Measurements from ENCODE around the gene PPP1R1A.

PPP1R1A gene

GRCh38 chr12:54590978-54591591 lies 2.6 kb upstream of the PPP1R1A start:
- Histone ChIP-seq H3K9me3 (no peaks in the 10 kb centered on the region), H3K36me3 (no peaks in the 10 kb centered on the region), H3K4me3 (ENCODE audit: low read depth, low read length) (no peak overlapping the region), H3K27me3 (peaks cover 50% of the 10 kb centered on the region), H3K4me1 (no peaks in the 10 kb centered on the region)
- TF ChIP-seq CTCF (IDR thresholded peaks at IDR 0.05; ENCODE audit: low read depth, low read length), result no peak
- no peak for DNase-seq

- Histone ChIP-seq H3K36me3 (no peaks in the 10 kb centered on the region), H3K4me3 (ENCODE audit: low read depth, low read length) (no peak overlapping the region), H3K4me1 (no peaks in the 10 kb centered on the region), H3K27me3 (peaks cover 57% of the 10 kb centered on the region), H3K9me3 (no peaks in the 10 kb centered on the region)
- DNase-seq, result no peak
- no peak for TF ChIP-seq CTCF (IDR thresholded peaks at IDR 0.05; ENCODE audit: low read depth, low read length)
Observed at GRCh38 chr12:54589964-54590363, 1.5 kb upstream of the PPP1R1A start.

- DNase-seq, result no peak
- no peak overlapping the region for H3K4me3 ChIP-seq (ENCODE audit: low read depth, low read length)
- no peaks in the 10 kb centered on the region for H3K36me3 ChIP-seq
- peaks cover 66% of the 10 kb centered on the region for H3K27me3 ChIP-seq
- H3K9me3 ChIP-seq, result no peaks in the 10 kb centered on the region
- no peaks in the 10 kb centered on the region for H3K4me1 ChIP-seq
- no peak for TF ChIP-seq CTCF (IDR thresholded peaks at IDR 0.05; ENCODE audit: low read depth, low read length)
Observed at GRCh38 chr12:54588890-54589267, 420 bp upstream of the PPP1R1A start.

- Histone ChIP-seq H3K27me3 (peaks cover 68% of the 10 kb centered on the region), H3K4me3 (ENCODE audit: low read depth, low read length) (no peak overlapping the region), H3K36me3 (no peaks in the 10 kb centered on the region), H3K4me1 (no peaks in the 10 kb centered on the region), H3K9me3 (no peaks in the 10 kb centered on the region)
- TF ChIP-seq CTCF (IDR thresholded peaks at IDR 0.05; ENCODE audit: low read depth, low read length), result no peak
- DNase-seq, result no peak
Observed at GRCh38 chr12:54587315-54587873, 1.1 kb downstream of the PPP1R1A start.

- Histone ChIP-seq H3K4me1 (no peaks in the 10 kb centered on the region), H3K27me3 (peaks cover 65% of the 10 kb centered on the region), H3K9me3 (no peaks in the 10 kb centered on the region), H3K4me3 (ENCODE audit: low read depth, low read length) (no peak overlapping the region), H3K36me3 (no peaks in the 10 kb centered on the region)
- no peak for DNase-seq
- TF ChIP-seq CTCF (IDR thresholded peaks at IDR 0.05; ENCODE audit: low read depth, low read length), result no peak
Observed at GRCh38 chr12:54586620-54587019, 1.8 kb downstream of the PPP1R1A start.

GRCh38 chr12:54585243-54585642 lies 3.2 kb downstream of the PPP1R1A start:
- Histone ChIP-seq H3K36me3 (no peaks in the 10 kb centered on the region), H3K9me3 (no peaks in the 10 kb centered on the region), H3K4me1 (no peaks in the 10 kb centered on the region), H3K27me3 (peaks cover 58% of the 10 kb centered on the region), H3K4me3 (ENCODE audit: low read depth, low read length) (no peak overlapping the region)
- TF ChIP-seq CTCF (IDR thresholded peaks at IDR 0.05; ENCODE audit: low read depth, low read length), result no peak
- DNase-seq, result no peak
